ENCODE measurements around the gene PROCA1. TPM values are rescaled to one million over a fixed set of nuclear protein-coding genes. Genes with fewer than 3 reads are reported as not detected.
"Not testable (repeated sequence)": the region's sequence is repeated elsewhere in the genome, so short reads cannot be mapped to it uniquely, and the experiment has no call there.

The PROCA1 gene
- total RNA-seq, 2 donors from 2014 or later: 1.9 to 9.4 TPM

GRCh38 chr17:28740406-28741357, 29.0 kb upstream of the PROCA1 start:
- no peak for TF ChIP-seq CTCF (IDR thresholded peaks at IDR 0.05)
- no peak for TF ChIP-seq POLR2A (IDR thresholded peaks at IDR 0.05)
- TF ChIP-seq POLR2AphosphoS5 (IDR thresholded peaks at IDR 0.05): no peak
- H3K9me3 ChIP-seq: no peaks in the 10 kb centered on the region
- H3K27ac ChIP-seq: no peak overlapping the region
- H3K27me3 ChIP-seq (replicated peaks; ENCODE audit: insufficient read depth): no peaks in the 10 kb centered on the region
- H3K4me1 ChIP-seq (replicated peaks): peaks cover 6% of the 10 kb centered on the region
- no peak overlapping the region for H3K4me3 ChIP-seq
- 83% methylated on average over 10 of the region's 10 CpGs for WGBS
- DNase-seq (ENCODE audit: low spot score): no peak
- H3K36me3 ChIP-seq: no peaks in the 10 kb centered on the region
- intact Hi-C loops (cut with DNase I): loop anchor here (10.0 kb wide), 1 partner anchor 56 kb away; no protein-coding TSS in a partner anchor

- no peak for TF ChIP-seq POLR2AphosphoS5 (IDR thresholded peaks at IDR 0.05)
- TF ChIP-seq CTCF (IDR thresholded peaks at IDR 0.05): no peak
- TF ChIP-seq POLR2A (IDR thresholded peaks at IDR 0.05): no peak
- no peaks in the 10 kb centered on the region for H3K27me3 ChIP-seq (replicated peaks; ENCODE audit: insufficient read depth)
- 79% methylated on average over 10 of the region's 10 CpGs for WGBS
- no peak overlapping the region for H3K4me3 ChIP-seq
- no peak for DNase-seq (ENCODE audit: low spot score)
- H3K9me3 ChIP-seq: no peaks in the 10 kb centered on the region
- peaks cover 5% of the 10 kb centered on the region for H3K4me1 ChIP-seq (replicated peaks)
- H3K27ac ChIP-seq: no peak overlapping the region
- intact Hi-C loops (cut with DNase I): no loop called here
- H3K36me3 ChIP-seq: peaks cover 0 to 3% of the 10 kb centered on the region in 2 donors
Observed at GRCh38 chr17:28738680-28739384, 27.1 kb upstream of the PROCA1 start.

GRCh38 chr17:28737770-28738679, 26.3 kb upstream of the PROCA1 start:
- WGBS: 85% methylated on average over 22 of the region's 22 CpGs

GRCh38 chr17:28737316-28737715, 25.6 kb upstream of the PROCA1 start:
- DNase-seq (ENCODE audit: low spot score): no peak
- no peaks in the 10 kb centered on the region for H3K4me1 ChIP-seq (replicated peaks)
- intact Hi-C loops (cut with DNase I): no loop called here
- no peak for TF ChIP-seq POLR2A (IDR thresholded peaks at IDR 0.05)
- no peak for TF ChIP-seq CTCF (IDR thresholded peaks at IDR 0.05)
- TF ChIP-seq POLR2AphosphoS5 (IDR thresholded peaks at IDR 0.05): no peak
- 90% methylated on average over 12 of the region's 12 CpGs for WGBS
- no peaks in the 10 kb centered on the region for H3K9me3 ChIP-seq
- no peak overlapping the region for H3K4me3 ChIP-seq
- H3K36me3 ChIP-seq: peaks cover 0 to 3% of the 10 kb centered on the region in 2 donors
- H3K27me3 ChIP-seq (replicated peaks; ENCODE audit: insufficient read depth): no peaks in the 10 kb centered on the region
- no peak overlapping the region for H3K27ac ChIP-seq

More at GRCh38 chr17:28737770-28738679, 26.3 kb upstream of the PROCA1 start:
- H3K27ac ChIP-seq: no peak overlapping the region
- peaks cover 0 to 3% of the 10 kb centered on the region in 2 donors for H3K36me3 ChIP-seq
- H3K4me1 ChIP-seq (replicated peaks): no peaks in the 10 kb centered on the region
- intact Hi-C loops (cut with DNase I): no loop called here
- DNase-seq (ENCODE audit: low spot score): no peak
- H3K9me3 ChIP-seq: no peaks in the 10 kb centered on the region
- H3K4me3 ChIP-seq: no peak overlapping the region
- no peaks in the 10 kb centered on the region for H3K27me3 ChIP-seq (replicated peaks; ENCODE audit: insufficient read depth)
- TF ChIP-seq POLR2A (IDR thresholded peaks at IDR 0.05) (no peak), CTCF (IDR thresholded peaks at IDR 0.05) (no peak), POLR2AphosphoS5 (IDR thresholded peaks at IDR 0.05) (no peak)

GRCh38 chr17:28735913-28736769, 24.5 kb upstream of the PROCA1 start:
- 96% methylated on average over 8 of the region's 8 CpGs for WGBS
- H3K27me3 ChIP-seq (replicated peaks; ENCODE audit: insufficient read depth); H3K9me3 ChIP-seq; H3K4me1 ChIP-seq (replicated peaks); H3K27ac ChIP-seq; intact Hi-C loops (cut with DNase I); DNase-seq (ENCODE audit: low spot score); H3K4me3 ChIP-seq; H3K36me3 ChIP-seq: not testable (repeated sequence)

Data from prostate gland (tissue), 2 donors.